GM21619 (cell line): ENCODE data around the gene ADISSP.

ENCODE experiments used
- ATAC-seq: cut with Tn5 transposase; IDR thresholded peaks from one replicate; pipeline ENCODE4 v1.9.1; 2021; ENCODE audit not compliant: unreplicated experiment

Gene ADISSP

GRCh38 chr20:3755814-3756480 is 11.6 kb downstream of the ADISSP start:
- no peak for ATAC-seq

DNA sequence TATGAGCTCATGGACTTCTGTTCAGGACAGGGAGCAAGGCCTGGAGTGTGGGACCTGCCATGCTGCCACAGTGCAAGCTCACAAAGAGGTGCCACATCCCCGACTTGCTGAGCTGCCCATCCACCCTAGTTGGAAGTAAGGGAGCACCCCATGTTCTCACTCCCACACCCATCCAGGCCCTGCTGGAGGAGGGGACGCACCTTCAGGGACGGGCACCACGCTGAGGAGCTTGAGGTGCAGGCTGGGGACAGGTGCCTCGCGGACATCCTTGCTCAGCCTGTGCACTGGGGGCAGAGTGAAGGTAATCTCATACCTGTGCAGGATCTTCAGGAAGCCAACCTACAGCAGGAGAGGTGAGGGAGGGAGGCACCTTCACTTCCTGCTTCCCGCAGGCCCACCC is 12.3 kb downstream of the ADISSP start:
- no peak for ATAC-seq

- no peak for ATAC-seq
Observed at GRCh38 chr20:3754276-3754630, 13.3 kb downstream of the ADISSP start.

DNA sequence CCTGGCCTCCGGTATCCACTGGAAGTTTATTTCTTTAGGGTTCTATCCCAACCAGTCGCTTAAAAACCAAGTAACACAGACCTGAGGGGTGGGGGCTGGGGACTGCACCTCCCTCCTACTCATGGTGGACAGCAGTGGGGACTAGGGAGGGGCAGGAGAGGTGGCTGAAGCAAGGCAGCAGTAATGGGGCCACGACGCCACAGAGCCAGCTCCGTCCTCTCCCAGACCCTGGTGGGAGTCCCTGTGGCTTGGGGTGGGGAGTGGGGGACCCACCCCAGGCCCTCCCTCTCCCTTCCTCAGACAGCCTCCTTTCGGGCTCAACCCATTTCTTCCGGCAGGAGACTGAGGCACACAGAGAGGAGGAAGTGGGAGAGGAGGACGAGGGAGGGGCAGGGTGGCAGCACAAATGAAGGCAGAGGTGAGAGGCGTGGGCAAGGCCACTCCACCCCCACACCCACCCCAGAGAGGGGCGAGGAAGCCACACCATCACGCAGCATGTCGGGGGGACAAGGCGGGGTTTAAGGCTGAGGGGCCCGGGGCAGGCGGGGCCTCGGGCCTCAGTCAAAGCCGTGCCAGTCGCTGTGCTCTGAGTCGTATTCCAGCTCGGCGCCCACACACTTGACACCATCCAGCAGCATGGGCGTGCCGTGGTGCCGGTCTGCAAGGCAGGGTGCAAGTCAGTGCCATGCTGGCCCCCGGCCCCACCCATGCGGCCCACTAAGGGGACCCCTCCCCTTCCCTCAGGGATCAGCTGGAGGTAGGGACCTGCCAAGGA is 13.9 kb downstream of the ADISSP start:
- no peak for ATAC-seq

DNA sequence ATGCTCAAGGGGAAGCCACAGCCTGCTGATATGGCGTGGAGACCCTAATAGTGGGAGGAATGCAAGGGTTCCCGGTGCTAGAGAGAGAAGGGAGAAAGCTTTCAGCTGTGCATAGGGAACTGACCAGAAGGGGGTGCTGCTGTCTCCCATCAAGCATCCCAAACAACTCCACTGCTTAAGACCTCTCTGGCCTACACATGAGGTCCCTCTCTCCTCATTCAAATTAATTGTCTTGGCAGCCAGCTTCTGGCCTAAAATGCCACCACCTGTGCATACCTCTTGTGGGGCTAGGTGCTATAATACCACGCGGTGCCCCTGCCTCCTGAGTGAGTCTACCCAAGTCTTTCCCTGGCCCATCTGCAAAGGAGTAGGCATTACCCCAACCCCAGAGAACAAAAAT is 14.5 kb downstream of the ADISSP start:
- peak; percentile 55 for ATAC-seq

- ATAC-seq, result no peak
Observed at GRCh38 chr20:3752386-3752759, 15.2 kb downstream of the ADISSP start.

DNA sequence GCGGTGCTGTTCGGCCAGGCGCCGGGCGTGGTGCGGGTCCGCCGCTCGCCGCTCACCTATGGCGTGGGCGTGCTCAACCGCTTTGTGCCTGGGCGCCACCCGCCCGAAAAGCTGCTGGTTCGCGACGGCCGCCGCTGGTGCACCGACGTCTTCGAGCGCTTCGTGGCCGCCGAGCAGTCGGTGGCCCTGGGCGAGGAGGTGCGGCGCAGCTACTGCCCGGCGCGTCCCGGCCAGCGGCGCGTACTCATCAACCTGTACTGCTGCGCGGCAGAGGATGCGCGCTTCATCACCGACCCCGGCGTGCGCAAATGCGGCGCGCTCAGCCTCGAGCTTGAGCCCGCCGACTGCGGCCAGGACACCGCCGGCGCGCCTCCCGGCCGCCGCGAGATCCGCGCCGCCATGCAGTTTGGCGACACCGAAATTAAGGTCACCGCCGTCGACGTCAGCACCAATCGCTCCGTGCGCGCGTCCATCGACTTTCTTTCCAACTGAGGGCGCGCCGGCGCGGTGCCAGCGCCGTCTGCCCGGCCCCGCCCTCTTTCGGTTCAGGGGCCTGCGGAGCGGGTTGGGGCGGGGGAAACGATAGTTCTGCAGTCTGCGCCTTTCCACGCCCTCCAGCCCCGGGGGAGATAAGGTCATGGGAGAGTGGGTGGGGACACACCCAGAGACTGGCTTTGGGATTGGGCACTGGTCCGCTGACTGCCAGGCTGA is 15.7 kb downstream of the ADISSP start:
- ATAC-seq, result no peak

DNA sequence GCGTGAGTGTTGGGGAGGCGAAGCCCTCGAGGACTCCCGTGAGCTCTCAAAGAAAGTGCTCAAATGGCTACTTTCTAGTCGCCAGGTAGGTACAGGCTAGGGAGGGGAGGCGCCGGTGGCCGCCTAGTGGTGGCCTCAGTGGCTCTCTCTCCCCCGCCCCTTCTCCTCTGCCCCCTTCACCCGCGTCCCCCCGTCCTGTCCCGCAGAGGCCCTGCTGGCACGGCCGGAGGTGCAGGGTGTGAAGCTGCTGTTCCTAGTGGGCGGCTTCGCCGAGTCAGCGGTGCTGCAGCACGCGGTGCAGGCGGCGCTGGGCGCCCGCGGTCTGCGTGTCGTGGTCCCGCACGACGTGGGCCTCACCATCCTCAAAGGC is 16.3 kb downstream of the ADISSP start:
- ATAC-seq, result no peak

DNA sequence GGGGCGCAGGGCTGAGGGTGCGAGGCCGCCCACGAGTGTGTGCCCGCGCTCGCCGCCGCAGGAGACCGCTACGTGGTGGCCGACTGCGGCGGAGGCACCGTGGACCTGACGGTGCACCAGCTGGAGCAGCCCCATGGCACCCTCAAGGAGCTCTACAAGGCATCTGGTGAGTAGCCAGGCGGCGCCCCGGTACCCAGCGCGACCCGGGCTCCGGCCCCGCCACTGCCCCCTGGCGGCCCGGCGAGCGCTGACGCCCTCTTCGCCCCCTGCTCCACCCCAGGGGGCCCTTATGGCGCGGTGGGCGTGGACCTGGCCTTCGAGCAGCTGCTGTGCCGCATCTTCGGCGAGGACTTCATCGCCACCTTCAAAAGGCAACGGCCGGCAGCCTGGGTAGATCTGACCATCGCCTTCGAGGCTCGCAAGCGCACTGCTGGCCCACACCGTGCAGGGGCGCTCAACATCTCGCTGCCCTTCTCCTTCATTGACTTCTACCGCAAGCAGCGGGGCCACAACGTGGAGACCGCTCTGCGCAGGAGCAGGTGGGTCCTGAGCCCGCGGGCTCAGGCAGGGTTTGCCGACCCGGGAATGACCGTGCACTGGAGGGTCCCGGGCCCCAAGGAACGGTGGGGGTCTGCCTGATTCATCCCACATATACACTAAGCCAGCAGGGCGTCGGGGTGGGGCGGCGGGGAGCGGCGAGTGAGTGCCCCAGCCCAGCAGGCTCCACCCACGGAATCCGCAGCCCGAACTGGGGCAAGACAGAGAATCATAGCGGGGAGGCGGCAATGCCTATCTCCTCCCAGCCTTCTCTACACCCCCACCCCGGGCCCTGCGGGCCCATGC is 17.6 kb downstream of the ADISSP start:
- ATAC-seq, result no peak

DNA sequence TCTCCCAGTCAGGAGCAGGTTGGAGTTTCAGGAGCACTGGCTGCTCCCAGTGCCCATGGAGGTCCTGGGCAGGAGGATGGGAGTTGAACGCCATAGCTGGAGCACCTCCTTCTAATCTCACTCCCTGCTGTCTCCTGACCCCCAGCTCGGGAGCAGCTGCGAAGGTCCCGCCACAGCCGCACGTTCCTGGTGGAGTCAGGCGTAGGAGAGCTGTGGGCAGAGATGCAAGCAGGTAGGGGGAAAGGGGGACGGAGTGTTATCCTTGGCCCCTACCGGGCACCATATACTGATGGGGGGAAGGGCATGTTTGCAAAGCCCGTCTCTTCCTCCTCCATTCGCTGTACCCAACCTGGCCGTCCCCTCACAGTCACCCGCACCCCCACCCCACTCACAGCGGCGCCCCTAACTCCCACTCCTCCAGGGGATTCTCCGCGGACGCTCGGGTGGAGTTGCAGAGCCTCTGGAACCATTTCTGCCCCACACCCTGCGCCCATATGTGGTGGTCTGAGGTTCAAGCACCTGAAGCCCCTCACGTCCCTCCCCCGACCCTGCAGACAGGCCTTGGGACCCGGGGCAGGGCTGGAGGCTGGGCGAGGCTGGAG is 18.4 kb downstream of the ADISSP start:
- ATAC-seq, result no peak

GRCh38 chr20:3748073-3748472 is 19.5 kb downstream of the ADISSP start:
- no peak for ATAC-seq

GRCh38 chr20:3747471-3747870 is 20.1 kb downstream of the ADISSP start:
- no peak for ATAC-seq

DNA sequence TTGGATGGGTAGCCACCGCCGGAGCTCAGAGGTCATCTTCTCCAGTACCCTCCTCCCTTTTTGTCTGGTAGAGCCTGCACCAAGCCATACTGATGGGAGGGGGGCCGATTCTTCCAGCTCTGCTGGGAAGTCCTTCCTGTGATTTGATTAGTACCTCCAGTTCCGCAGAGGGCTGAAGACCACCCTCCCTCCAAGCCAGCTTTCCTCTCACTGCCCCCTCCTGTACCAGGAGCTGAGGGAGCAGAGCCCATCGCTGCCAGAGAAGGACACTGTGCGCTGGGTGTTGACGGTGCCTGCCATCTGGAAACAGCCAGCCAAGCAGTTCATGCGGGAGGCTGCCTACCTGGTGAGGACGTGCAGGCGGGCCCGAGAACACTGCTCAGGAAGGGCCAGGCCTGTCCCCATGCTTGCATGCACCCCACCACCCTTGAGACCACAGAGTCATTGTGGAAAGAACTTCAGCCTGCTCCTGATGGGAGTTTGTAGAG is 21.8 kb downstream of the ADISSP start:
- ATAC-seq, result no peak

- no peak for ATAC-seq
Observed at GRCh38 chr20:3744806-3745685, 22.5 kb downstream of the ADISSP start.

DNA sequence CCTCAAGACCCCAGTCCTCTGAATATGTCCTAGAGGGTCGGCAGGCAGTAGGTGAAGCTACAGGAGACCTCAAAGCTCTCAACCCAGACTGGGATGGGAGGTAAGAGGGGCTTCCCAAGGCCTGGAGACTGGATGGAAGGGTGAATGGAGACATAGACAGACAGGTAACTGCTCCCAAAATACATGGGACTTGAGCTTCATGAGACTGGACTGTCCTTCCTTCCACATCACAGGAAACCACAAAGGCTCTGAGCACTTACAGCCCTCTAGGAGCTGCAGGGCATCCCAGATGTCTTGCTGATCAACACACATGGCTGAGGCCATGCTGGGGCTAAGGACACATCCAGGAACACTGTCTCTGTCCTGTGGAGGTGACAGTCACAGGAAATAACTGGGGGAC is 23.5 kb downstream of the ADISSP start:
- no peak for ATAC-seq

GRCh38 chr20:3743251-3743650 is 24.3 kb downstream of the ADISSP start:
- no peak for ATAC-seq

DNA sequence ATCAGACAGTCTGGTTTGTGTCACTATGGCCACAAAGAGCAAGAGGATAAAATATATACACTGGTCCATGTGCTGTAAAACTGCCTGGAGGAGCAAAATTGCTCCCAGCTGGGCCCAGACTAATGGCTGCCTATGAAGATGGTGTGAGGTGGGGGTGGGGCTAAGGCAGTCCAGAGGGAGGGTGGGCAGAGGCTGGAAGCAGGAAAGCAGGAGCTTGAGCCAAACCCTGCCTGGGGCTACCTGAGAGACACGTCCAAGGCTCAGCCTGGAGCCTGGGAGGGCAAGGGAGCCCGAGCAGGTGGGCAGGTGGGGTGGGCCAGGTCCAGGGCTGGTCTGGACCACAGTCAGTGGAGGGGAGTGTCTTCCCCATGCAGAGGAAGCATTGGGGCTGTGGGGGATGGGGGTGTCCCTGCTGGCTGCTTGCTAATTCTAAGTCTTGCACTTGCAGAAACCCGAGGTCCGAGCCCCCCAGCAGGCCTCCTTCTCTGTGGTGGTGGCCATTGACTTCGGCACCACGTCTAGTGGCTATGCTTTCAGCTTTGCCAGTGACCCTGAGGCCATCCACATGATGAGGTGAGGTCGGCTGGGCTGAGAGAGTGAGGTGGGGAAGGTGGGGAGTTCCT is 25.6 kb downstream of the ADISSP start:
- ATAC-seq, result no peak

GRCh38 chr20:3740615-3741301 is 26.8 kb downstream of the ADISSP start:
- ATAC-seq, result no peak

GRCh38 chr20:3739926-3740451 is 27.6 kb downstream of the ADISSP start:
- ATAC-seq, result no peak
